Activated naive CD4-positive, alpha-beta T cell treated with anti-CD3 and anti-CD28 coated beads, Interleukin-2, amount 10 ng/mL, durations not matched to agents 7 days and 5 days (primary cell): ENCODE results near the gene ARPC4.
A peak's percentile ranks its signal among the peaks of the same experiment; 100 is the strongest.

Experiments used
- CTCF ChIA-PET: fragments of 350-600 bp; sonication (Branson Sonifier 250); formaldehyde crosslinking; loops from one replicate; lab custom pipeline; 2021; ENCODE audit warnings: antibody characterized with exemption; lab: Charles Lee
- DNase-seq: peaks from one replicate; pipeline ENCODE4 v3.0.0-alpha.2; 2020
- H3K27ac Mint-ChIP-seq: one replicate; pipeline ENCODE4 v1.8.0; 2021; ENCODE audit warnings: mild to moderate bottlenecking, moderate library complexity, mixed read lengths
- H3K27me3 Mint-ChIP-seq: one replicate; pipeline ENCODE4 v1.8.0; 2021; ENCODE audit warnings: mild to moderate bottlenecking, mixed read lengths
- H3K36me3 Mint-ChIP-seq: one replicate; pipeline ENCODE4 v1.8.0; 2021; ENCODE audit warnings: mixed read lengths
- H3K4me1 Mint-ChIP-seq: one replicate; pipeline ENCODE4 v1.8.0; 2021; ENCODE audit warnings: mixed read lengths
- H3K4me3 Mint-ChIP-seq: one replicate; pipeline ENCODE4 v1.8.0; 2021; ENCODE audit warnings: mild to moderate bottlenecking, moderate library complexity, mixed read lengths
- H3K9me3 Mint-ChIP-seq: one replicate; pipeline ENCODE4 v1.8.0; 2021; ENCODE audit warnings: mixed read lengths

ARPC4 gene

GRCh38 chr3:9806688-9807589 is 14.1 kb downstream of the ARPC4 start:
- Mint-ChIP-seq H3K27ac (no peak overlapping the region), H3K27me3 (no peaks in the 10 kb centered on the region)

GRCh38 chr3:9807981-9808344 is 15.1 kb downstream of the ARPC4 start:
- H3K27ac Mint-ChIP-seq: peak overlapping the region; percentile 96

More at GRCh38 chr3:9806688-9807589, 14.1 kb downstream of the ARPC4 start:
- H3K36me3 Mint-ChIP-seq: peaks cover 61% of the 10 kb centered on the region
- H3K4me3 Mint-ChIP-seq: no peak overlapping the region
- peaks cover 50% of the 10 kb centered on the region for H3K4me1 Mint-ChIP-seq
- CTCF ChIA-PET: interaction anchor here (0.7 to 1.2 kb wide), 2 partner anchors 25 to 26 kb away, joined by 3 read pairs; no protein-coding TSS in a partner anchor
- H3K9me3 Mint-ChIP-seq: no peaks in the 10 kb centered on the region
- DNase-seq: no peak

GRCh38 chr3:9808345-9809037 is 15.6 kb downstream of the ARPC4 start:
- Mint-ChIP-seq H3K27ac (peak overlapping the region; percentile 96), H3K4me1 (peaks cover 47% of the 10 kb centered on the region), H3K36me3 (peaks cover 57% of the 10 kb centered on the region), H3K9me3 (no peaks in the 10 kb centered on the region), H3K4me3 (peak overlapping the region; percentile 9), H3K27me3 (no peaks in the 10 kb centered on the region)
- CTCF ChIA-PET: interaction anchor here (0.8 to 1.5 kb wide), 5 partner anchors 17 to 125 kb away, joined by 3 to 4 read pairs (median 3); partner anchors contain the start of gene CRELD1
- peak; percentile 73 for DNase-seq

More at GRCh38 chr3:9807981-9808344, 15.1 kb downstream of the ARPC4 start:
- no peak overlapping the region for H3K4me3 Mint-ChIP-seq
- peaks cover 50% of the 10 kb centered on the region for H3K4me1 Mint-ChIP-seq
- DNase-seq: no peak
- peaks cover 59% of the 10 kb centered on the region for H3K36me3 Mint-ChIP-seq
- CTCF ChIA-PET: interaction anchor here (0.6 to 1.5 kb wide), 4 partner anchors 81 to 594 kb away, joined by 3 to 4 read pairs (median 3); partner anchors contain the start of gene CRELD1
- H3K9me3 Mint-ChIP-seq: no peaks in the 10 kb centered on the region
- no peaks in the 10 kb centered on the region for H3K27me3 Mint-ChIP-seq

- Mint-ChIP-seq H3K36me3 (peaks cover 50% of the 10 kb centered on the region), H3K27ac (peak overlapping the region; percentile 96), H3K27me3 (no peaks in the 10 kb centered on the region), H3K4me3 (peak overlapping the region; percentile 85), H3K4me1 (peaks cover 47% of the 10 kb centered on the region), H3K9me3 (no peaks in the 10 kb centered on the region)
- DNase-seq: no peak
- CTCF ChIA-PET: interaction anchor here (0.9 to 1.5 kb wide), 4 partner anchors 18 to 124 kb away, joined by 3 to 4 read pairs (median 3); partner anchors contain the start of gene CRELD1
Observed at GRCh38 chr3:9809239-9809614, 16.3 kb downstream of the ARPC4 start.

GRCh38 chr3:9809615-9810432 is 16.9 kb downstream of the ARPC4 start, which contains the start of gene TTLL3:
Gene TTLL3, plus strand, starts transcription at chr3:9810262. Its CDS starts 400 bp downstream, at chr3:9810662.
- no peaks in the 10 kb centered on the region for H3K9me3 Mint-ChIP-seq
- H3K4me3 Mint-ChIP-seq: peak within 1 kb of the TSS; percentile 85
- H3K36me3 Mint-ChIP-seq: peaks cover 44% of the 10 kb centered on the region
- CTCF ChIA-PET: interaction anchor here (0.9 to 1.2 kb wide), 3 partner anchors 19 to 28 kb away, joined by 3 to 4 read pairs (median 3); no protein-coding TSS in a partner anchor
- DNase-seq: peak; percentile 67
- no peaks in the 10 kb centered on the region for H3K27me3 Mint-ChIP-seq
- peaks cover 47% of the 10 kb centered on the region for H3K4me1 Mint-ChIP-seq
- H3K27ac Mint-ChIP-seq: peak within 1 kb of the TSS; percentile 96

- Mint-ChIP-seq H3K36me3 (peaks cover 40% of the 10 kb centered on the region), H3K27ac (peak overlapping the region; percentile 73), H3K4me3 (peak overlapping the region; percentile 47), H3K9me3 (no peaks in the 10 kb centered on the region), H3K27me3 (no peaks in the 10 kb centered on the region), H3K4me1 (peaks cover 47% of the 10 kb centered on the region)
- DNase-seq: no peak
- CTCF ChIA-PET: no interaction called here
Observed at GRCh38 chr3:9810433-9810770, 17.5 kb downstream of the ARPC4 start.

GRCh38 chr3:9810846-9811245 is 18.0 kb downstream of the ARPC4 start:
- DNase-seq: no peak
- peak overlapping the region; percentile 73 for H3K27ac Mint-ChIP-seq
- peaks cover 36% of the 10 kb centered on the region for H3K36me3 Mint-ChIP-seq
- no peaks in the 10 kb centered on the region for H3K9me3 Mint-ChIP-seq
- H3K27me3 Mint-ChIP-seq: no peaks in the 10 kb centered on the region
- H3K4me1 Mint-ChIP-seq: peaks cover 47% of the 10 kb centered on the region
- peak overlapping the region; percentile 47 for H3K4me3 Mint-ChIP-seq
- CTCF ChIA-PET: no interaction called here

GRCh38 chr3:9812870-9813483 is 20.1 kb downstream of the ARPC4 start:
- Mint-ChIP-seq H3K27ac (no peak overlapping the region), H3K4me3 (no peak overlapping the region), H3K36me3 (peaks cover 19% of the 10 kb centered on the region), H3K9me3 (no peaks in the 10 kb centered on the region), H3K27me3 (no peaks in the 10 kb centered on the region), H3K4me1 (peaks cover 32% of the 10 kb centered on the region)
- no peak for DNase-seq
- CTCF ChIA-PET: interaction anchor here (1.0 to 1.2 kb wide), 3 partner anchors 8 to 309 kb away, joined by 3 to 4 read pairs (median 3); no protein-coding TSS in a partner anchor

GRCh38 chr3:9815986-9816385 is 23.1 kb downstream of the ARPC4 start:
- Mint-ChIP-seq H3K4me3 (no peak overlapping the region), H3K36me3 (peaks cover 15% of the 10 kb centered on the region), H3K27me3 (no peaks in the 10 kb centered on the region), H3K9me3 (no peaks in the 10 kb centered on the region), H3K4me1 (peaks cover 7% of the 10 kb centered on the region), H3K27ac (no peak overlapping the region)
- CTCF ChIA-PET: no interaction called here
- no peak for DNase-seq

GRCh38 chr3:9817436-9817835 is 24.6 kb downstream of the ARPC4 start:
- CTCF ChIA-PET: no interaction called here
- H3K27me3 Mint-ChIP-seq: no peaks in the 10 kb centered on the region
- H3K4me3 Mint-ChIP-seq: no peak overlapping the region
- peaks cover 8% of the 10 kb centered on the region for H3K36me3 Mint-ChIP-seq
- H3K4me1 Mint-ChIP-seq: no peaks in the 10 kb centered on the region
- H3K27ac Mint-ChIP-seq: no peak overlapping the region
- DNase-seq: no peak
- H3K9me3 Mint-ChIP-seq: no peaks in the 10 kb centered on the region

GRCh38 chr3:9818666-9819335 is 25.9 kb downstream of the ARPC4 start:
- Mint-ChIP-seq H3K36me3 (peaks cover 4% of the 10 kb centered on the region), H3K27ac (no peak overlapping the region), H3K4me3 (no peak overlapping the region), H3K27me3 (no peaks in the 10 kb centered on the region), H3K9me3 (no peaks in the 10 kb centered on the region), H3K4me1 (no peaks in the 10 kb centered on the region)
- CTCF ChIA-PET: no interaction called here
- DNase-seq: no peak

- Mint-ChIP-seq H3K4me3 (no peak overlapping the region), H3K36me3 (peaks cover 4% of the 10 kb centered on the region), H3K27me3 (no peaks in the 10 kb centered on the region), H3K27ac (no peak overlapping the region), H3K4me1 (no peaks in the 10 kb centered on the region), H3K9me3 (no peaks in the 10 kb centered on the region)
- no peak for DNase-seq
- CTCF ChIA-PET: no interaction called here
Observed at GRCh38 chr3:9820543-9820942, 27.7 kb downstream of the ARPC4 start.

GRCh38 chr3:9820946-9821345 is 28.1 kb downstream of the ARPC4 start:
- H3K9me3 Mint-ChIP-seq: no peaks in the 10 kb centered on the region
- no peak overlapping the region for H3K4me3 Mint-ChIP-seq
- peaks cover 4% of the 10 kb centered on the region for H3K36me3 Mint-ChIP-seq
- H3K27me3 Mint-ChIP-seq: no peaks in the 10 kb centered on the region
- CTCF ChIA-PET: no interaction called here
- no peak overlapping the region for H3K27ac Mint-ChIP-seq
- no peak for DNase-seq
- no peaks in the 10 kb centered on the region for H3K4me1 Mint-ChIP-seq
